Ishikawa (cell line): ENCODE data around the gene KCNQ1.

Experiments
- CEBPB ChIP-seq: IDR thresholded peaks from 2 replicates; pipeline ENCODE4 v1.6.1; 2012
- CREB1 ChIP-seq: IDR thresholded peaks from 2 replicates; pipeline ENCODE4 v1.6.1; 2012; ENCODE audit warnings: low read depth
- EGR1 ChIP-seq: IDR thresholded peaks from 2 replicates; pipeline ENCODE4 v1.6.1; 2012
- EP300 ChIP-seq: IDR thresholded peaks from 2 replicates; pipeline ENCODE4 v1.6.1; 2012; ENCODE audit warnings: borderline replicate concordance
- FOXM1 ChIP-seq: IDR thresholded peaks from 2 replicates; pipeline ENCODE4 v1.6.1; 2012; ENCODE audit warnings: low read depth, borderline replicate concordance
- MAX ChIP-seq: IDR thresholded peaks from 2 replicates; pipeline ENCODE4 v1.6.1; 2012
- NFIC ChIP-seq: IDR thresholded peaks from 2 replicates; pipeline ENCODE4 v1.6.1; 2012
- RAD21 ChIP-seq: IDR thresholded peaks from 2 replicates; pipeline ENCODE4 v1.6.1; 2012; ENCODE audit warnings: low read depth
- REST ChIP-seq: IDR thresholded peaks from 2 replicates; pipeline ENCODE4 v1.6.1; 2012; ENCODE audit warnings: low read depth, mild to moderate bottlenecking
- TAF1 ChIP-seq: IDR thresholded peaks from 2 replicates; pipeline ENCODE4 v1.6.1; 2012; ENCODE audit warnings: low read depth, mild to moderate bottlenecking
- TCF12 ChIP-seq: IDR thresholded peaks from 2 replicates; pipeline ENCODE4 v1.6.1; 2012; ENCODE audit warnings: low read depth
- TEAD4 ChIP-seq: IDR thresholded peaks from 2 replicates; pipeline ENCODE4 v1.6.1; 2012
- USF1 ChIP-seq: IDR thresholded peaks from 2 replicates; pipeline ENCODE4 v1.6.1; 2012
- YY1 ChIP-seq: IDR thresholded peaks from 2 replicates; pipeline ENCODE4 v1.6.1; 2012; ENCODE audit warnings: low read depth
- ZBTB7A ChIP-seq: IDR thresholded peaks from 2 replicates; pipeline ENCODE4 v1.6.1; 2012; ENCODE audit warnings: low read depth

The KCNQ1 gene

GRCh38 chr11:2816523-2816922 is 371.7 kb downstream of the KCNQ1 start:
- TF ChIP-seq NFIC (no peak), TAF1 (no peak), ZBTB7A (no peak), YY1 (no peak), MAX (no peak), USF1 (no peak), TEAD4 (no peak), FOXM1 (no peak), RAD21 (no peak), EP300 (no peak), EGR1 (no peak), CEBPB (no peak), CREB1 (no peak), TCF12 (no peak), REST (no peak)

GRCh38 chr11:2816941-2817421 is 372.2 kb downstream of the KCNQ1 start:
- TF ChIP-seq TAF1 (no peak), MAX (no peak), TCF12 (no peak), NFIC (no peak), EP300 (no peak), REST (no peak), YY1 (no peak), USF1 (no peak), EGR1 (no peak), CREB1 (no peak), TEAD4 (no peak), CEBPB (no peak), FOXM1 (no peak), RAD21 (no peak)

GRCh38 chr11:2817431-2817830 is 372.6 kb downstream of the KCNQ1 start:
- TF ChIP-seq FOXM1 (no peak), TCF12 (no peak)

- no peak for TF ChIP-seq FOXM1
- TF ChIP-seq CEBPB, result no peak
- TF ChIP-seq ZBTB7A, result no peak
- TF ChIP-seq EP300, result no peak
- no peak for TF ChIP-seq YY1
- no peak for TF ChIP-seq MAX
- no peak for TF ChIP-seq EGR1
- TF ChIP-seq NFIC, result no peak
- TF ChIP-seq TEAD4, result no peak
- no peak for TF ChIP-seq RAD21
- no peak for TF ChIP-seq REST
- no peak for TF ChIP-seq TAF1
- no peak for TF ChIP-seq USF1
- TF ChIP-seq CREB1, result no peak
These were observed 373.2 kb downstream of the KCNQ1 start for GRCh38 chr11:2818021-2818420.
